OCI-LY7 (cell line): ENCODE measurements around the gene SPATA21.

Experiments
- CTCF ChIP-seq: fragments of 200-600 bp; sonication (generic); conservative IDR thresholded peaks from 2 replicates; pipeline ENCODE4 v1.5.1; 2014; ENCODE audit warnings: mild to moderate bottlenecking, antibody characterized with exemption, low read length, moderate library complexity, mixed read lengths
- EZH2phosphoT487 ChIP-seq: fragments of 200-600 bp; sonication (generic); IDR thresholded peaks from 2 replicates; pipeline ENCODE4 v1.6.1; 2018; ENCODE audit warnings: low read depth, borderline replicate concordance, mild to moderate bottlenecking, mixed run types, antibody characterized with exemption, low read length, moderate library complexity, mixed read lengths

- TF ChIP-seq CTCF (no peak), EZH2phosphoT487 (no peak)
These were observed 5.0 kb upstream of the SPATA21 start for GRCh38 chr1:16442265-16442664.
